ENCODE data around the gene LRWD1. TPM values are rescaled to one million over a fixed set of nuclear protein-coding genes. Genes with fewer than 3 reads are reported as not detected.
"Not testable (repeated sequence)": the region's sequence is repeated elsewhere in the genome, so short reads cannot be mapped to it uniquely, and the experiment has no call there.

Gene LRWD1
- total RNA-seq, 6 donors from 2014 or later = 13.2 to 33.8 (median 31.6) TPM

DNA sequence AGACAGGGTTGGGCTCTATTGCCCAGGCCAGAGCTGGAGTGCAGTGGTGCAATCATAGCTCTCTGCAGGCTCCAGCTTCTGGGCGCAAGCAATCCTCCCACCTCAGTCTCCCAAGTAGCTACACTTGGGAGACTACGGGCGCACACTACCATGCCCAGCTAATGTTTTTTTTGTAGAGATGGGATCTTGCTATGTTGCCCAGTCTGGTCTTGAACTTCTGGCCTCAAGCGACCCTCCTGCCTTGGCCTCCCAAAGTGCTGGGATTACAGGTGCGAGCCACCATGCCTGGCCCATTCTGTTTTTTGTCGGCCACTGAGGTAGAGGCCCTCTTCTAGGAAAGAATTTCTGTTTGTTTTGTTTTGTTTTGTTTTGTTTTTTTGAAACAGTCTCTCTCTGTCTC is 12.3 kb upstream of the LRWD1 start:
- ATAC-seq (ENCODE audit: low FRiP score in 2 of 2) = no peak
- 91 to 97% methylated on average over 6 of the region's 6 CpGs for WGBS, 2 donors
- H3K4me3 ChIP-seq = no peak overlapping the region

DNA sequence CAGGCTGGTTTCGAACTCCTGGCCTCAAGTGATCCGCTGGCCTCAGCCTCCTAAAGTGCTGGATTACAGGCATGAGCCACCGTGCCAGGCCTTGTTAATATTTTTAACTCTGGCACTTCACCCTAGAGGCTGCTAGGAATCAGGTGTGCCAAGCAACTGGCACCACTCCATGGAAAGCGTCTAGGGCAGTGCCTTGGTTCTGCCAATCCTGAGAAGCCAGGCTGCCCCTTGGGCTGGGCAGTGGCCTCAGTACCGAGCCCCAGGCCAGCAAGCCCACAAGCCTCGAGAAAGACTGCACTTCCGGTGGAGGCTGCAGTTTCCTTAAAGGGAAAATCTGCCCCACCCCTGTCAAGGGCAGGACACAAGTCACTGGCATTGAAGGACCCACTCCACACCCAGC is 11.5 kb upstream of the LRWD1 start:
- DNase-seq (peak in 1 of 2 donors; percentile 44), ATAC-seq (ENCODE audit: low FRiP score in 2 of 2) (no peak)
- WGBS, 2 donors = 85 to 89% methylated on average over 3 to 7 of the region's 7 CpGs
- Histone ChIP-seq H3K27ac (no peak overlapping the region), H3K9me3 (no peaks in the 10 kb centered on the region), H3K27me3 (no peaks in the 10 kb centered on the region), H3K36me3 (peaks cover 9 to 34% (median 28%) of the 10 kb centered on the region in 4 donors), H3K4me3 (no peak overlapping the region), H3K4me1 (peaks cover 0 to 5% (median 0%) of the 10 kb centered on the region in 4 donors)
- TF ChIP-seq EP300 (IDR thresholded peaks at IDR 0.05) = no peak
- TF ChIP-seq POLR2AphosphoS5 (IDR thresholded peaks at IDR 0.05) = no peak
- TF ChIP-seq, protein P1, sequence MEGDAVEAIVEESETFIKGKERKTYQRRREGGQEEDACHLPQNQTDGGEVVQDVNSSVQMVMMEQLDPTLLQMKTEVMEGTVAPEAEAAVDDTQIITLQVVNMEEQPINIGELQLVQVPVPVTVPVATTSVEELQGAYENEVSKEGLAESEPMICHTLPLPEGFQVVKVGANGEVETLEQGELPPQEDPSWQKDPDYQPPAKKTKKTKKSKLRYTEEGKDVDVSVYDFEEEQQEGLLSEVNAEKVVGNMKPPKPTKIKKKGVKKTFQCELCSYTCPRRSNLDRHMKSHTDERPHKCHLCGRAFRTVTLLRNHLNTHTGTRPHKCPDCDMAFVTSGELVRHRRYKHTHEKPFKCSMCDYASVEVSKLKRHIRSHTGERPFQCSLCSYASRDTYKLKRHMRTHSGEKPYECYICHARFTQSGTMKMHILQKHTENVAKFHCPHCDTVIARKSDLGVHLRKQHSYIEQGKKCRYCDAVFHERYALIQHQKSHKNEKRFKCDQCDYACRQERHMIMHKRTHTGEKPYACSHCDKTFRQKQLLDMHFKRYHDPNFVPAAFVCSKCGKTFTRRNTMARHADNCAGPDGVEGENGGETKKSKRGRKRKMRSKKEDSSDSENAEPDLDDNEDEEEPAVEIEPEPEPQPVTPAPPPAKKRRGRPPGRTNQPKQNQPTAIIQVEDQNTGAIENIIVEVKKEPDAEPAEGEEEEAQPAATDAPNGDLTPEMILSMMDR (IDR thresholded peaks at IDR 0.05) = no peak
- no peak for TF ChIP-seq POLR2A (IDR thresholded peaks at IDR 0.05)

More for the DNA sequence above, 12.3 kb upstream of the LRWD1 start:
- H3K27me3 ChIP-seq = no peaks in the 10 kb centered on the region
- no peak for DNase-seq
- H3K4me1 ChIP-seq = peaks cover 0 to 5% (median 0%) of the 10 kb centered on the region in 4 donors
- H3K27ac ChIP-seq = no peak overlapping the region
- no peaks in the 10 kb centered on the region for H3K9me3 ChIP-seq
- peaks cover 7 to 34% (median 26%) of the 10 kb centered on the region in 4 donors for H3K36me3 ChIP-seq
- TF ChIP-seq POLR2A (IDR thresholded peaks at IDR 0.05) (no peak), POLR2AphosphoS5 (IDR thresholded peaks at IDR 0.05) (no peak), EP300 (IDR thresholded peaks at IDR 0.05) (no peak)
- TF ChIP-seq, protein P1 (IDR thresholded peaks at IDR 0.05) = no peak

DNA sequence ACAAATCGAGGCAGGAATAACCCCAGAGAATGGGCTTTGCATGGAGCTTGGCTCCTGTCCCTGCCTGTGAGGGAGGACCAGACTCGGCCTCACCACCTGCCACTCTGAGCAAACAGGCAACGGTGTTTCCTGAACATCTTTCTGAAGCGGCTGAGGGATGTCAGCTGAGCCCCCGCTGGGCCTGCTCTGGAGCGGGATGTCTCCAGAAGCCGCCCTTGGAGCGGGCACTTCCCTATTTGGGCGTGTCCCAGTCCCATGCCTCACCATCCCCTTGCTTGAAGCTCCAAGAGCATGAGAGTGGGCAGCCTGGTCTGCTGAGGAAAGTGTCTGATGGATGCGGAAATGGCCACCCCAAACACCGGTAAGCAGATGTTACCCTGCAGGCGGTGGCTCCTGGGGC is 10.3 kb upstream of the LRWD1 start:
- WGBS, 2 donors = 71% methylated on average over 1 to 12 of the region's 12 CpGs
- DNase-seq = no peak
- H3K4me3 ChIP-seq = no peak overlapping the region
- no peak for ATAC-seq (ENCODE audit: low FRiP score in 2 of 2)
- TF ChIP-seq POLR2AphosphoS5 (IDR thresholded peaks at IDR 0.05) (no peak), EP300 (IDR thresholded peaks at IDR 0.05) (no peak), POLR2A (IDR thresholded peaks at IDR 0.05) (no peak)
- TF ChIP-seq, protein P1 (IDR thresholded peaks at IDR 0.05) = no peak
- no peaks in the 10 kb centered on the region for H3K9me3 ChIP-seq
- H3K27ac ChIP-seq = no peak overlapping the region
- H3K36me3 ChIP-seq = peaks cover 9 to 42% (median 33%) of the 10 kb centered on the region in 4 donors
- H3K27me3 ChIP-seq = no peaks in the 10 kb centered on the region
- peaks cover 0 to 5% (median 0%) of the 10 kb centered on the region in 4 donors for H3K4me1 ChIP-seq

DNA sequence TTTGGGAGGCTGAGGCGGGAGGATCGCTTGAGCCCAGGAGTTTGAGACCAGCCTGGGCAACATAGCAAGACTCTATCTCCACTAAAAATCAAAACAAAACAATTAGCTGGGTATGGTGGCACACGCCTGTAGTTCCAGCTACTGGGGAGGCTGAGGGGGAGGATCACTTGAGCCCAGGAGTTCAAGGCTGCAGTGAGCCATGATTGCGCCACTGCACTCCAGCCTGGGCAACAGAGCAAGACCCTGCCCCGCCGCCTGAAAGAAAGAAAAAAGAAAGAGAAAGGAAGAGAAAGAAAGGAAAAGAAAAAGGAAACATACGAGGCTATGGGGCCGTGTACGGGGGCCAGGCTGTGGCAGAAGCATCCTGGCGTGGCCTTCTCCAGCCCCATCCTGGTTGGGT is 9.9 kb upstream of the LRWD1 start:
- H3K36me3 ChIP-seq = peaks cover 9 to 44% (median 34%) of the 10 kb centered on the region in 4 donors
- not testable (repeated sequence) for DNase-seq; H3K27ac ChIP-seq; H3K4me1 ChIP-seq; H3K9me3 ChIP-seq; H3K27me3 ChIP-seq; ATAC-seq (ENCODE audit: low FRiP score in 2 of 2); H3K4me3 ChIP-seq
- 89 to 94% methylated on average over 8 to 10 of the region's 10 CpGs for WGBS, 2 donors

DNA sequence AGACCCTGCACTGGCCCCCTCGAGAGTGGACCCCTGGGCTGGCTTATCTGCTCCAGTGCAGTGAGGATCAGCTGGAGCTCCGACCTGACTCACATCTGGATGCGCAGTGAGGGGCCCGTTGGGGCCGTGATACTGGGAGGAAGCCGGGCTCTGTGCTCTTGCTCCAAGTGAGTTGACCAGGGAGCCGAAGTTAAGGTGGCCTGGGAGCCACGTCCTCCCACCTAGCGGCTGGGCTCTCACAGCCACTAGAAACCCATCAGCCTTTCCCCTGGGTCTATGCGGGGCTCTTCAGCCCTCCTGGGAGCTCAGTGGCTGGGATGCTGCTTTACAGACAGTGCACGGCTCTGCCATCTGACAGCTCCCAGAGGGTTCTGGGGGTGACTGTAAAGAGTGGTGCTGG is 9.2 kb upstream of the LRWD1 start:
- TF ChIP-seq EP300 (IDR thresholded peaks at IDR 0.05) = no peak
- no peak for TF ChIP-seq POLR2AphosphoS5 (IDR thresholded peaks at IDR 0.05)
- TF ChIP-seq POLR2A (IDR thresholded peaks at IDR 0.05) = no peak
- TF ChIP-seq, protein P1 (IDR thresholded peaks at IDR 0.05) = no peak
- ATAC-seq (ENCODE audit: low FRiP score in 2 of 2) (no peak), DNase-seq (peak in 1 of 2 donors; percentile 41)
- H3K27ac ChIP-seq = no peak overlapping the region
- peaks cover 9 to 44% (median 34%) of the 10 kb centered on the region in 4 donors for H3K36me3 ChIP-seq
- H3K4me3 ChIP-seq = no peak overlapping the region
- WGBS, 2 donors = 91 to 94% methylated on average over 6 to 8 of the region's 11 CpGs
- H3K27me3 ChIP-seq = no peaks in the 10 kb centered on the region
- peaks cover 0 to 5% (median 0%) of the 10 kb centered on the region in 4 donors for H3K4me1 ChIP-seq
- no peaks in the 10 kb centered on the region for H3K9me3 ChIP-seq
